Measurements from ENCODE around the gene CRTC2. TPM values are rescaled to one million over a fixed set of nuclear protein-coding genes. Genes with fewer than 3 reads are reported as not detected.
A peak's percentile ranks its signal among the peaks of the same experiment; 100 is the strongest.

Gene CRTC2, protein sequence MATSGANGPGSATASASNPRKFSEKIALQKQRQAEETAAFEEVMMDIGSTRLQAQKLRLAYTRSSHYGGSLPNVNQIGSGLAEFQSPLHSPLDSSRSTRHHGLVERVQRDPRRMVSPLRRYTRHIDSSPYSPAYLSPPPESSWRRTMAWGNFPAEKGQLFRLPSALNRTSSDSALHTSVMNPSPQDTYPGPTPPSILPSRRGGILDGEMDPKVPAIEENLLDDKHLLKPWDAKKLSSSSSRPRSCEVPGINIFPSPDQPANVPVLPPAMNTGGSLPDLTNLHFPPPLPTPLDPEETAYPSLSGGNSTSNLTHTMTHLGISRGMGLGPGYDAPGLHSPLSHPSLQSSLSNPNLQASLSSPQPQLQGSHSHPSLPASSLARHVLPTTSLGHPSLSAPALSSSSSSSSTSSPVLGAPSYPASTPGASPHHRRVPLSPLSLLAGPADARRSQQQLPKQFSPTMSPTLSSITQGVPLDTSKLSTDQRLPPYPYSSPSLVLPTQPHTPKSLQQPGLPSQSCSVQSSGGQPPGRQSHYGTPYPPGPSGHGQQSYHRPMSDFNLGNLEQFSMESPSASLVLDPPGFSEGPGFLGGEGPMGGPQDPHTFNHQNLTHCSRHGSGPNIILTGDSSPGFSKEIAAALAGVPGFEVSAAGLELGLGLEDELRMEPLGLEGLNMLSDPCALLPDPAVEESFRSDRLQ
- total RNA-seq (2021; ENCODE audit: unreplicated experiment) (39.3 TPM), Bru-seq, nascent RNA (percentile 74 among the genes with signal in this experiment), BruChase-seq, experiment 1, labeled RNA remaining after a 2-hour chase (percentile 81 among the genes with signal in this experiment), BruChase-seq, experiment 2, labeled RNA remaining after a 6-hour chase (percentile 79 among the genes with signal in this experiment)
- 47.6 TPM for polyA plus RNA-seq (2012; ENCODE audit: insufficient read length)
- long read RNA-seq, partial matches to known transcripts, result 16 of 22 reads
- long read RNA-seq, other reads (novel, unspliced or antisense), result 2 of 22 reads

DNA sequence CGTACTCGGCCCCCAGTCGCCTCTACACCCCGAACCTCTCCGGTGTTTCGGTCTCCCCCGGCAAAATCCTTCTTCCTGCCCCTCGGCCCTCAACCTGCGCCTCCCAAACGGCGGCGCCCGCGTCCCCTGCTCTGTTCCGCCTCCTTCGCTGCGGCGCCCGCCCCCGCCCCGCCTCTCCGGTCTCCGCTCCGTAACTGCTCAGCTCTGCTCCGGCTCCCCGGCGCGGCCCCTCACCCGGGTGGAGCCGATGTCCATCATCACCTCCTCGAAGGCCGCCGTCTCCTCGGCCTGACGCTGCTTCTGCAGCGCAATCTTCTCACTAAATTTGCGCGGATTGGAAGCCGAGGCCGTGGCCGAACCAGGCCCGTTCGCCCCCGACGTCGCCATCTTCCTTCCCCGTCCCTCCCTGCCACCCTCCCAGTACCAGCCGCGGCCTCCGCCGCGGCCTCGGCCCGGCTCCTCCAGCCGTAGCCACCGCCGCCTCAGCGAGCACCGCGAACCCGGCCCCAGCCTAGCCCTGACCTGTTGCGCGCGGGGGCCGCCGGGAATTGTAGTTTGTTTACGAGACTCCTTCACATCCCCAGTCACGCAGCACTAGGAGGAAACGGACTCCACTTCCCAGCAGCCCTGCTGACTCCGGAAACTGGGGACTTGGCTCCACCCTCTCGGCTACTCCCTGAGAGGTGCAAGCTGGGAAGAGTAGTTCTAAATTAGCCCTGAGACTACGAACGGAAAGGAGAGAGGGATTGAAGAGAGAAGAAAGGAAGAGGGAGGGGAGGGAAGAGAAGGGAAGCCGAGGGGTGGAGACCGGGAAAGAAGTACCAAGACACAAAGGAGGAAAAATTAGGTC is at the start of gene CRTC2:
Gene CRTC2, minus strand, starts transcription at position 502 of the 850 bp plus-strand sequence. Its CDS starts 115 bp downstream, at position 387.
- DNase-seq (ENCODE audit: low read depth, low spot score), result peak; percentile 97
- ATAC-seq, result peak; percentile 90
- H3K27ac ChIP-seq (ENCODE audit: low read length), result peak within 1 kb of the TSS; percentile 86
- no peaks in the 10 kb centered on the region for H3K27me3 ChIP-seq (ENCODE audit: control insufficient read depth, insufficient read depth, low read length)
- no peaks in the 10 kb centered on the region; the same call in 1 of the 2 replicates for H3K36me3 ChIP-seq (ENCODE audit: control insufficient read depth, insufficient read depth, low read length)
- no peaks in the 10 kb centered on the region for H3K9me3 ChIP-seq (ENCODE audit: control insufficient read depth, insufficient read depth, low read depth, low read length)
- ChIA-PET POLR2A (interaction anchor here (0.6 kb wide), 2 partner anchors 12 to 135 kb away, joined by 3 to 4 read pairs; partner anchors contain the start of gene DENND4B), CTCF (interaction anchor here (0.6 kb wide), 1 partner anchor 38 kb away, joined by 3 read pairs; no protein-coding TSS in a partner anchor)
- in situ Hi-C loops (cut with HindIII; ENCODE audit: low pct_unique_long_range_greater_than_20kb, low sequenced_read_pairs), result no loop called here
- peaks cover 32% of the 10 kb centered on the region for H3K4me1 ChIP-seq (ENCODE audit: control insufficient read depth, insufficient read depth, low read length)
- peak; percentile 63; the same call in 1 of the 2 replicates for TF ChIP-seq POLR2AphosphoS5 (IDR thresholded peaks at IDR 0.05; ENCODE audit: low read depth, low read length)
- TF ChIP-seq TCF7L2 (IDR thresholded peaks at IDR 0.05; ENCODE audit: low read depth, low read length), result no peak
- TF ChIP-seq, protein P1, sequence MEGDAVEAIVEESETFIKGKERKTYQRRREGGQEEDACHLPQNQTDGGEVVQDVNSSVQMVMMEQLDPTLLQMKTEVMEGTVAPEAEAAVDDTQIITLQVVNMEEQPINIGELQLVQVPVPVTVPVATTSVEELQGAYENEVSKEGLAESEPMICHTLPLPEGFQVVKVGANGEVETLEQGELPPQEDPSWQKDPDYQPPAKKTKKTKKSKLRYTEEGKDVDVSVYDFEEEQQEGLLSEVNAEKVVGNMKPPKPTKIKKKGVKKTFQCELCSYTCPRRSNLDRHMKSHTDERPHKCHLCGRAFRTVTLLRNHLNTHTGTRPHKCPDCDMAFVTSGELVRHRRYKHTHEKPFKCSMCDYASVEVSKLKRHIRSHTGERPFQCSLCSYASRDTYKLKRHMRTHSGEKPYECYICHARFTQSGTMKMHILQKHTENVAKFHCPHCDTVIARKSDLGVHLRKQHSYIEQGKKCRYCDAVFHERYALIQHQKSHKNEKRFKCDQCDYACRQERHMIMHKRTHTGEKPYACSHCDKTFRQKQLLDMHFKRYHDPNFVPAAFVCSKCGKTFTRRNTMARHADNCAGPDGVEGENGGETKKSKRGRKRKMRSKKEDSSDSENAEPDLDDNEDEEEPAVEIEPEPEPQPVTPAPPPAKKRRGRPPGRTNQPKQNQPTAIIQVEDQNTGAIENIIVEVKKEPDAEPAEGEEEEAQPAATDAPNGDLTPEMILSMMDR (IDR thresholded peaks at IDR 0.05), result no peak
- 0 out of 2 replicates have a peak, but pooled peaks have one; percentile 32 for TF ChIP-seq SIN3A (IDR thresholded peaks at IDR 0.05; ENCODE audit: borderline replicate concordance, insufficient read depth, low read depth, low read length)
- TF ChIP-seq, protein P2, sequence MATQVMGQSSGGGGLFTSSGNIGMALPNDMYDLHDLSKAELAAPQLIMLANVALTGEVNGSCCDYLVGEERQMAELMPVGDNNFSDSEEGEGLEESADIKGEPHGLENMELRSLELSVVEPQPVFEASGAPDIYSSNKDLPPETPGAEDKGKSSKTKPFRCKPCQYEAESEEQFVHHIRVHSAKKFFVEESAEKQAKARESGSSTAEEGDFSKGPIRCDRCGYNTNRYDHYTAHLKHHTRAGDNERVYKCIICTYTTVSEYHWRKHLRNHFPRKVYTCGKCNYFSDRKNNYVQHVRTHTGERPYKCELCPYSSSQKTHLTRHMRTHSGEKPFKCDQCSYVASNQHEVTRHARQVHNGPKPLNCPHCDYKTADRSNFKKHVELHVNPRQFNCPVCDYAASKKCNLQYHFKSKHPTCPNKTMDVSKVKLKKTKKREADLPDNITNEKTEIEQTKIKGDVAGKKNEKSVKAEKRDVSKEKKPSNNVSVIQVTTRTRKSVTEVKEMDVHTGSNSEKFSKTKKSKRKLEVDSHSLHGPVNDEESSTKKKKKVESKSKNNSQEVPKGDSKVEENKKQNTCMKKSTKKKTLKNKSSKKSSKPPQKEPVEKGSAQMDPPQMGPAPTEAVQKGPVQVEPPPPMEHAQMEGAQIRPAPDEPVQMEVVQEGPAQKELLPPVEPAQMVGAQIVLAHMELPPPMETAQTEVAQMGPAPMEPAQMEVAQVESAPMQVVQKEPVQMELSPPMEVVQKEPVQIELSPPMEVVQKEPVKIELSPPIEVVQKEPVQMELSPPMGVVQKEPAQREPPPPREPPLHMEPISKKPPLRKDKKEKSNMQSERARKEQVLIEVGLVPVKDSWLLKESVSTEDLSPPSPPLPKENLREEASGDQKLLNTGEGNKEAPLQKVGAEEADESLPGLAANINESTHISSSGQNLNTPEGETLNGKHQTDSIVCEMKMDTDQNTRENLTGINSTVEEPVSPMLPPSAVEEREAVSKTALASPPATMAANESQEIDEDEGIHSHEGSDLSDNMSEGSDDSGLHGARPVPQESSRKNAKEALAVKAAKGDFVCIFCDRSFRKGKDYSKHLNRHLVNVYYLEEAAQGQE (IDR thresholded peaks at IDR 0.05; ENCODE audit: insufficient read depth in 1 of 2, low read depth in 2 of 2, low read length in 1 of 2), result 0 out of 4 replicates have a peak, but pooled peaks of 1 of the 2 experiments have one; percentile 40
- peak within 1 kb of the TSS; percentile 80 to 98 for H3K4me3 ChIP-seq (ENCODE audit: low read depth in 2 of 2, low read length in 2 of 2)
- intact Hi-C loops (cut with micrococcal nuclease; ENCODE audit: unreplicated experiment), result no loop called here
- no TSS peak for BruUV-seq (replicated peaks)

DNA sequence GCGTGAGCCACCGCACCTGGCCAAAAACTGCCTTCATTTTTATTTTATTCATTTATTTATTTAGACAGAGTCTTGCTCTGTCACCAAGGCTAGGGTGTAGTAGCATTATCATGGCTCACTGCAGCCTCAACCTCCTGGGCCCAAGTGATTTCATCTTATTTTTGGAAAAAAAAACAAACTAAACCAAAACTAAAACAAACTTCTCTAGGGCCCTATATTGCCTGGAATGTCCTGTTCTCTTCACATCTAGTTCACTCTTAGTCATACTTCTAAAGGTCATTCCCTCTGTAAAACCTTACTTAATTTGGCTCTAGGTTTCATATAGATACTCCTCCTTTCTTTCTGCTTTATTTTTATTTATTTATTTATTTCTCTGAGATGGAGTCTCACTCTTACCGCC is 47.7 kb upstream of the CRTC2 start:
- no TSS peak for BruUV-seq (replicated peaks)
- Histone ChIP-seq H3K4me3 (ENCODE audit: low read depth in 2 of 2, low read length in 2 of 2) (no peak overlapping the region), H3K4me1 (ENCODE audit: control insufficient read depth, insufficient read depth, low read length) (no peaks in the 10 kb centered on the region), H3K27ac (ENCODE audit: low read length) (no peak overlapping the region), H3K36me3 (ENCODE audit: control insufficient read depth, insufficient read depth, low read length) (no peaks in the 10 kb centered on the region), H3K27me3 (ENCODE audit: control insufficient read depth, insufficient read depth, low read length) (no peaks in the 10 kb centered on the region), H3K9me3 (ENCODE audit: control insufficient read depth, insufficient read depth, low read depth, low read length) (no peaks in the 10 kb centered on the region)
- in situ Hi-C loops (cut with HindIII; ENCODE audit: low pct_unique_long_range_greater_than_20kb, low sequenced_read_pairs), result no loop called here
- ChIA-PET POLR2A (no interaction called here), CTCF (no interaction called here)
- intact Hi-C loops (cut with micrococcal nuclease; ENCODE audit: unreplicated experiment), result no loop called here
- no peak for DNase-seq (ENCODE audit: low read depth, low spot score)
- TF ChIP-seq POLR2AphosphoS5 (IDR thresholded peaks at IDR 0.05; ENCODE audit: low read depth, low read length) (no peak), TCF7L2 (IDR thresholded peaks at IDR 0.05; ENCODE audit: low read depth, low read length) (no peak), SIN3A (IDR thresholded peaks at IDR 0.05; ENCODE audit: borderline replicate concordance, insufficient read depth, low read depth, low read length) (no peak)
- TF ChIP-seq, protein P2 (IDR thresholded peaks at IDR 0.05; ENCODE audit: insufficient read depth in 1 of 2, low read depth in 2 of 2, low read length in 1 of 2), result no peak
- TF ChIP-seq, protein P1 (IDR thresholded peaks at IDR 0.05), result no peak
- ATAC-seq, result no peak
